Fibroblast of lung (primary cell): ENCODE measurements around the gene POLR3F.

Source experiments
- EZH2 ChIP-seq: IDR thresholded peaks from 2 replicates; pipeline ENCODE4 v1.5.1; 2012; ENCODE audit warnings: low read length, control low read depth, mild to moderate bottlenecking; ENCODE audit errors: missing control alignments
- TF ChIP-seq, protein P1 (sequence below), 2 donors: IDR thresholded peaks in 1 of 2; conservative IDR thresholded peaks in 1 of 2; 1 replicate in 1 of 2; 2 replicates in 1 of 2; pipeline ENCODE4 v1.5.1; 2011 to 2012; ENCODE audit warnings: low read length in 2 of 2, control low read depth in 1 of 2, inconsistent platforms in 1 of 2, low read depth in 1 of 2, mild to moderate bottlenecking in 1 of 2

DNA sequence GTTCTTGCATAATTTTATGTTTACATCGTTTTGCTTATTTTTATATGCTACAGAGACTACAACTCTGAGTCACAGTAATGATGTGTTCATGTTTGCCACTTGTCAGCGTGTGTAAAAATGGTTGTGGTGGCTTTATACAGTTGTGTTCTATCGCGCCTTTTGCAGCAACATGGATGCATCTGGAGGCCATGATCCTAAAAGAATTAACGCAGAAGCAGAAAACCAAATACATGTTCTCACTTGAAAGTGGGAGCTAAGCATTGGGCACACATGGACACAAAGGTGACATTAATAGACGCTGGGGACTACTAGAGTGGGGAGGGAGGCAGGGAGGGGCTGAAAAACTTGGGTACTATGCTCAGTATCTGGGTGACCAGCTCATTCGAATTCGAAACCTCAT, 39.6 kb downstream of the POLR3F start:
- no peak for TF ChIP-seq EZH2
- TF ChIP-seq, protein P1, sequence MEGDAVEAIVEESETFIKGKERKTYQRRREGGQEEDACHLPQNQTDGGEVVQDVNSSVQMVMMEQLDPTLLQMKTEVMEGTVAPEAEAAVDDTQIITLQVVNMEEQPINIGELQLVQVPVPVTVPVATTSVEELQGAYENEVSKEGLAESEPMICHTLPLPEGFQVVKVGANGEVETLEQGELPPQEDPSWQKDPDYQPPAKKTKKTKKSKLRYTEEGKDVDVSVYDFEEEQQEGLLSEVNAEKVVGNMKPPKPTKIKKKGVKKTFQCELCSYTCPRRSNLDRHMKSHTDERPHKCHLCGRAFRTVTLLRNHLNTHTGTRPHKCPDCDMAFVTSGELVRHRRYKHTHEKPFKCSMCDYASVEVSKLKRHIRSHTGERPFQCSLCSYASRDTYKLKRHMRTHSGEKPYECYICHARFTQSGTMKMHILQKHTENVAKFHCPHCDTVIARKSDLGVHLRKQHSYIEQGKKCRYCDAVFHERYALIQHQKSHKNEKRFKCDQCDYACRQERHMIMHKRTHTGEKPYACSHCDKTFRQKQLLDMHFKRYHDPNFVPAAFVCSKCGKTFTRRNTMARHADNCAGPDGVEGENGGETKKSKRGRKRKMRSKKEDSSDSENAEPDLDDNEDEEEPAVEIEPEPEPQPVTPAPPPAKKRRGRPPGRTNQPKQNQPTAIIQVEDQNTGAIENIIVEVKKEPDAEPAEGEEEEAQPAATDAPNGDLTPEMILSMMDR (conservative IDR thresholded peaks at IDR 0.05 in 1 of 2, IDR thresholded peaks at IDR 0.05 in 1 of 2; ENCODE audit: low read depth in 1 of 2, low read length in 2 of 2), result no peak
